Endodermal cell (in vitro differentiated cells): ENCODE results near the gene UGT3A2. TPM values are rescaled to one million over a fixed set of nuclear protein-coding genes. Genes with fewer than 3 reads are reported as not detected.

Experiments used
- DNase-seq: peaks from one replicate; pipeline ENCODE4 v3.0.0-alpha.2; 2017
- H3K27ac ChIP-seq: 2 replicates; pipeline ENCODE4 v1.5.1; 2013; ENCODE audit warnings: mild to moderate bottlenecking, low read depth, low read length, moderate library complexity
- H3K27me3 ChIP-seq: 2 replicates; pipeline ENCODE4 v1.6.1; 2013; ENCODE audit warnings: mild to moderate bottlenecking, low read length, moderate library complexity; ENCODE audit not compliant: insufficient read depth, control insufficient read depth, poor library complexity, severe bottlenecking
- H3K36me3 ChIP-seq: 2 replicates; pipeline ENCODE4 v1.7.0; 2013; ENCODE audit warnings: mild to moderate bottlenecking, low read length, moderate library complexity; ENCODE audit not compliant: control insufficient read depth, insufficient read depth
- H3K4me1 ChIP-seq: one replicate; pipeline ENCODE4 v1.7.0; 2013; ENCODE audit warnings: low read length; ENCODE audit not compliant: control insufficient read depth, insufficient read depth
- H3K4me3 ChIP-seq: 2 replicates; pipeline ENCODE4 v1.5.1; 2013; ENCODE audit warnings: mild to moderate bottlenecking, low read length, moderate library complexity
- H3K9ac ChIP-seq: 2 replicates; pipeline ENCODE4 v1.6.1; 2013; ENCODE audit warnings: mild to moderate bottlenecking, low read length, moderate library complexity; ENCODE audit not compliant: poor library complexity, severe bottlenecking; ENCODE audit errors: extremely low read depth
- H3K9me3 ChIP-seq: 2 replicates; pipeline ENCODE4 v1.6.1; 2013; ENCODE audit warnings: mild to moderate bottlenecking, low read length, moderate library complexity; ENCODE audit not compliant: control insufficient read depth
- H3K27ac Mint-ChIP-seq: 2 replicates; pipeline ENCODE4 v1.8.0; 2020; ENCODE audit warnings: mixed read lengths
- H3K27me3 Mint-ChIP-seq: 2 replicates; pipeline ENCODE4 v1.8.0; 2021; ENCODE audit warnings: mild to moderate bottlenecking, mixed read lengths; ENCODE audit not compliant: insufficient read depth
- H3K36me3 Mint-ChIP-seq: 2 replicates; pipeline ENCODE4 v1.8.0; 2020; ENCODE audit warnings: low read depth, mixed read lengths
- H3K4me1 Mint-ChIP-seq: 2 replicates; pipeline ENCODE4 v1.8.0; 2020; ENCODE audit warnings: mixed read lengths
- H3K4me3 Mint-ChIP-seq: 2 replicates; pipeline ENCODE4 v1.8.0; 2020; ENCODE audit warnings: mild to moderate bottlenecking, moderate library complexity, mixed read lengths
- H3K9me3 Mint-ChIP-seq: 2 replicates; pipeline ENCODE4 v1.8.0; 2020; ENCODE audit warnings: mild to moderate bottlenecking, mixed read lengths
- CTCF ChIP-seq: fragments of 200-600 bp; sonication (generic); conservative IDR thresholded peaks from 2 replicates; pipeline ENCODE4 v1.5.0; 2021; ENCODE audit warnings: antibody characterized with exemption, mild to moderate bottlenecking
- WGBS, 2 experiments: methylation state at CpG; one replicate each; pipeline versions ENCODE4 v1.1.5 to v1.1.7; 2013; ENCODE audit warnings: missing lambda C conversion rate in 2 of 2, mixed read lengths in 1 of 2; ENCODE audit not compliant: insufficient coverage in 1 of 2, insufficient read length in 1 of 2; 5-methylcytosine and 5-hydroxymethylcytosine counted together
- total RNA-seq, 2 donors: library from RNA; stranded (reverse); fragmentation: NEBNext Ultra II Directional in 1 of 2; extraction: Animal tissue kit (Norgen Biotek cat#: 25700) in 1 of 2; gene quantifications; 2 replicates in 1 of 2; 3 replicates in 1 of 2; pipeline ENCODE4 v1.2.1, GENCODE V29; 2021

The UGT3A2 gene
- total RNA-seq, 2 donors from 2014 or later: 15.5 to 25.3 TPM

GRCh38 chr5:36033486-36033885, 33.2 kb downstream of the UGT3A2 start:
- WGBS, 2 experiments: 86% methylated on average over 1 of the region's 1 CpG; no CpG with 5 or more reads in 1 of the 2 experiments
- no peaks in the 10 kb centered on the region for H3K9me3 Mint-ChIP-seq
- no peaks in the 10 kb centered on the region for H3K36me3 Mint-ChIP-seq
- TF ChIP-seq CTCF: no peak
- Histone ChIP-seq H3K27me3 (no peaks in the 10 kb centered on the region), H3K9me3 (no peaks in the 10 kb centered on the region), H3K4me1 (peaks cover 4% of the 10 kb centered on the region), H3K4me3 (no peak overlapping the region), H3K27ac (no peak overlapping the region), H3K9ac (no peak overlapping the region), H3K36me3 (no peaks in the 10 kb centered on the region)
- no peak for DNase-seq
- no peak overlapping the region for H3K4me3 Mint-ChIP-seq
- H3K27me3 Mint-ChIP-seq: peaks cover 2% of the 10 kb centered on the region
- peaks cover 17% of the 10 kb centered on the region for H3K4me1 Mint-ChIP-seq
- no peak overlapping the region for H3K27ac Mint-ChIP-seq

- DNase-seq: no peak
- Mint-ChIP-seq H3K36me3 (no peaks in the 10 kb centered on the region), H3K4me3 (no peak overlapping the region), H3K27me3 (peaks cover 2% of the 10 kb centered on the region), H3K27ac (no peak overlapping the region), H3K4me1 (peaks cover 17% of the 10 kb centered on the region), H3K9me3 (no peaks in the 10 kb centered on the region)
- Histone ChIP-seq H3K27ac (no peak overlapping the region), H3K36me3 (no peaks in the 10 kb centered on the region), H3K4me3 (no peak overlapping the region), H3K4me1 (peaks cover 4% of the 10 kb centered on the region), H3K9me3 (no peaks in the 10 kb centered on the region), H3K9ac (no peak overlapping the region), H3K27me3 (no peaks in the 10 kb centered on the region)
- TF ChIP-seq CTCF: no peak
Observed at GRCh38 chr5:36033047-36033446, 33.6 kb downstream of the UGT3A2 start.

DNA sequence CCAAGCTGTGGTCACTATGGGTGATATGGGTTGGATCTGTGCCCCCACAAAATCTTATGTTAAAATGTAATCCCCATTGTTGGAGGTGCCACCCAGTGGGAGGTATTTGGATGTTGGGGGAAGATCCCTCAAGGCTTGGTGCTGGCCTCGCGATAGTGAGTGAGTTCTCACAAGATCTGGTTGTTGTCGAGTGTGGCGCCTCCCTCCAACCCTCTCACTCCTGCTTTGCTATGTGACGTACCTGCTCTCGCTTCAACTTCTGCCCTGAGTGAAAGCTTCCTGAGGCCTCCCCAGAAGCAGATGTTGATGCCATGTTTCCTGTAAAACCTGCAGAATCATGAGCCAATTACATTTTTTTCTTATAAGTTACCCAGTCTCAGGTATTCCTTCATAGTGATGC, 35.5 kb downstream of the UGT3A2 start:
- H3K4me1 ChIP-seq: peaks cover 4% of the 10 kb centered on the region
- no peak for TF ChIP-seq CTCF
- Mint-ChIP-seq H3K36me3 (no peaks in the 10 kb centered on the region), H3K9me3 (peaks cover 2% of the 10 kb centered on the region), H3K4me3 (no peak overlapping the region), H3K27ac (no peak overlapping the region), H3K4me1 (peaks cover 10% of the 10 kb centered on the region), H3K27me3 (no peaks in the 10 kb centered on the region)
- H3K36me3 ChIP-seq: no peaks in the 10 kb centered on the region
- DNase-seq: no peak
- no peaks in the 10 kb centered on the region for H3K27me3 ChIP-seq
- 87 to 90% methylated on average over 2 to 6 of the region's 6 CpGs for WGBS, 2 experiments
- no peak overlapping the region for H3K9ac ChIP-seq
- H3K27ac ChIP-seq: no peak overlapping the region
- H3K9me3 ChIP-seq: no peaks in the 10 kb centered on the region
- no peak overlapping the region for H3K4me3 ChIP-seq
